GM20000 (cell line): ENCODE results near the gene ADARB2.

Source experiments
- DNase-seq: peaks from one replicate; pipeline ENCODE4 v3.0.0; 2012; ENCODE audit warnings: low spot score
- CTCF ChIP-seq: IDR thresholded peaks from 2 replicates; pipeline ENCODE4 v1.5.1; 2012; ENCODE audit warnings: mild to moderate bottlenecking, control low read depth; ENCODE audit errors: extremely low read depth, missing control alignments

Gene ADARB2

GRCh38 chr10:1766049-1766448, 28.7 kb upstream of the ADARB2 start:
- no peak for DNase-seq
- TF ChIP-seq CTCF = no peak

- DNase-seq = no peak
- no peak for TF ChIP-seq CTCF
These were observed 24.8 kb upstream of the ADARB2 start for GRCh38 chr10:1762076-1762475.

- DNase-seq = no peak
- no peak for TF ChIP-seq CTCF
These were observed 17.3 kb upstream of the ADARB2 start for GRCh38 chr10:1754506-1755153.

GRCh38 chr10:1752153-1752552, 14.8 kb upstream of the ADARB2 start:
- no peak for DNase-seq
- no peak for TF ChIP-seq CTCF

GRCh38 chr10:1747590-1748157, 10.3 kb upstream of the ADARB2 start:
- DNase-seq = no peak
- TF ChIP-seq CTCF = no peak

GRCh38 chr10:1746796-1747195, 9.5 kb upstream of the ADARB2 start:
- no peak for DNase-seq
- TF ChIP-seq CTCF = no peak

GRCh38 chr10:1745780-1746456, 8.6 kb upstream of the ADARB2 start:
- no peak for DNase-seq
- no peak for TF ChIP-seq CTCF
